Caco-2 (cell line): ENCODE results near the gene JAGN1. TPM values are rescaled to one million over a fixed set of nuclear protein-coding genes. Genes with fewer than 3 reads are reported as not detected.

Source experiments
- BruUV-seq: library from RNA; stranded (reverse); fragments of 400-500 nt; replicated peaks from 2 replicates; lab custom pipeline; 2021; lab: Mats Ljungman, UMichigan
- CTCF ChIA-PET: fragments of 300-600 bp; sonication (Branson Sonifier 250); formaldehyde crosslinking; loops from one replicate; lab custom pipeline; 2022; ENCODE audit warnings: antibody characterized with exemption; lab: Charles Lee
- POLR2A ChIA-PET: fragments of 300-600 bp; sonication (Branson Sonifier 250); formaldehyde crosslinking; loops from one replicate; lab custom pipeline; 2022; ENCODE audit warnings: antibody characterized with exemption; lab: Charles Lee
- DNase-seq, 2 experiments: peaks; one replicate each; pipeline versions ENCODE4 v3.0.0 to v3.0.0-alpha.2; 2020 to 2022
- H3K27me3 ChIP-seq: replicated peaks from 2 replicates; pipeline ENCODE4 v1.6.0; 2011; ENCODE audit warnings: low read length; ENCODE audit not compliant: control insufficient read depth, insufficient read depth
- H3K36me3 ChIP-seq: 2 replicates; pipeline ENCODE4 v1.5.1; 2011; ENCODE audit warnings: low read length; ENCODE audit not compliant: control insufficient read depth, insufficient read depth
- H3K4me1 ChIP-seq: fragments of 250-450 bp; sonication (Bioruptor Pico); 2 replicates; pipeline ENCODE4 v1.5.1; 2020; ENCODE audit warnings: mild to moderate bottlenecking
- H3K4me3 ChIP-seq: 2 replicates; pipeline ENCODE4 v1.5.1; 2011; ENCODE audit warnings: low read depth, mild to moderate bottlenecking, control low read depth, low read length
- H3K9me3 ChIP-seq: fragments of 250-450 bp; sonication (Bioruptor Pico); 2 replicates; pipeline ENCODE4 v1.5.1; 2020; ENCODE audit warnings: mild to moderate bottlenecking, moderate library complexity
- H3K27ac Mint-ChIP-seq: one replicate; pipeline ENCODE4 v1.8.0; 2022; ENCODE audit warnings: mixed read lengths; ENCODE audit not compliant: unreplicated experiment
- H3K27me3 Mint-ChIP-seq: one replicate; pipeline ENCODE4 v1.8.0; 2022; ENCODE audit warnings: mixed read lengths; ENCODE audit not compliant: insufficient read depth, unreplicated experiment
- H3K36me3 Mint-ChIP-seq: one replicate; pipeline ENCODE4 v1.8.0; 2022; ENCODE audit warnings: mild to moderate bottlenecking, mixed read lengths; ENCODE audit not compliant: insufficient read depth, unreplicated experiment
- H3K4me1 Mint-ChIP-seq: one replicate; pipeline ENCODE4 v1.8.0; 2022; ENCODE audit warnings: low read depth, mixed read lengths; ENCODE audit not compliant: unreplicated experiment
- H3K4me3 Mint-ChIP-seq: one replicate; pipeline ENCODE4 v1.8.0; 2022; ENCODE audit warnings: mild to moderate bottlenecking, moderate library complexity, mixed read lengths; ENCODE audit not compliant: unreplicated experiment
- H3K9me3 Mint-ChIP-seq: one replicate; pipeline ENCODE4 v1.8.0; 2022; ENCODE audit warnings: mixed read lengths; ENCODE audit not compliant: unreplicated experiment
- CTCF ChIP-seq, 2 experiments: fragments of 200-600 bp in 1 of 2; IDR thresholded peaks; 1 replicate in 1 of 2; 2 replicates in 1 of 2; pipeline versions ENCODE4 v1.5.1 to v1.8.0; 2011 to 2022; ENCODE audit warnings: antibody characterized with exemption in 1 of 2, control low read depth in 1 of 2, inconsistent platforms in 1 of 2, low read depth in 1 of 2, low read length in 1 of 2, mild to moderate bottlenecking in 1 of 2, moderate library complexity in 1 of 2; ENCODE audit not compliant: insufficient read depth in 1 of 2, severe bottlenecking in 1 of 2, unreplicated experiment in 1 of 2
- intact Hi-C: fragments of 100-400 bp; cut with micrococcal nuclease; formaldehyde crosslinking; loops from one replicate; pipeline ENCODE4 v1.10.0; 2022; ENCODE audit not compliant: unreplicated experiment
- total RNA-seq: library from RNA; stranded (reverse); gene quantifications from 2 replicates; pipeline ENCODE4 v1.2.3, GENCODE V29; 2022

The JAGN1 gene
- total RNA-seq, 1 experiment from 2014 or later: 34.2 TPM

- peak within 1 kb of the TSS; percentile 96 for H3K27ac Mint-ChIP-seq
- Histone ChIP-seq H3K4me3 (peak within 1 kb of the TSS; percentile 92), H3K9me3 (no peaks in the 10 kb centered on the region), H3K27me3 (no peaks in the 10 kb centered on the region), H3K36me3 (peaks cover 1% of the 10 kb centered on the region; the same call in 1 of the 2 replicates), H3K4me1 (peaks cover 6% of the 10 kb centered on the region; the same call in 1 of the 2 replicates)
- H3K9me3 Mint-ChIP-seq: no peaks in the 10 kb centered on the region
- intact Hi-C loops: loop anchor here (1.0 to 5.0 kb wide), 4 partner anchors 31 to 106 kb away; partner anchors contain the start of genes IL17RE, JAGN1 and RPUSD3
- peaks cover 31% of the 10 kb centered on the region for H3K36me3 Mint-ChIP-seq
- H3K4me1 Mint-ChIP-seq: peaks cover 8% of the 10 kb centered on the region
- no peaks in the 10 kb centered on the region for H3K27me3 Mint-ChIP-seq
- TF ChIP-seq CTCF (IDR thresholded peaks at IDR 0.05; ENCODE audit: insufficient read depth in 1 of 2, low read depth in 1 of 2, low read length in 1 of 2, severe bottlenecking in 1 of 2, unreplicated experiment in 1 of 2): no peak
- DNase-seq: peak; percentile 97 to 98
- CTCF ChIA-PET: interaction anchor here (0.8 to 4.4 kb wide), 6 partner anchors 8 to 95 kb away, joined by 3 to 81 read pairs (median 10); partner anchors contain the start of gene IL17RC
- BruUV-seq: no TSS peak
- POLR2A ChIA-PET: interaction anchor here (0.6 to 2.4 kb wide), 10 partner anchors 8 to 141 kb away, joined by 3 to 49 read pairs (median 8); partner anchors contain the start of genes ARPC4, FANCD2, IL17RC and IL17RE
- H3K4me3 Mint-ChIP-seq: peak within 1 kb of the TSS; percentile 88
Observed at GRCh38 chr3:9933561-9934234, 43.3 kb downstream of the JAGN1 start, which contains the start of gene CRELD1. Gene CRELD1 (plus strand): TSS chr3:9933834. CDS start chr3:9934439, 605 bp downstream.

- Mint-ChIP-seq H3K9me3 (no peaks in the 10 kb centered on the region), H3K27me3 (no peaks in the 10 kb centered on the region), H3K36me3 (peaks cover 31% of the 10 kb centered on the region), H3K4me3 (peak overlapping the region; percentile 88), H3K4me1 (peaks cover 8% of the 10 kb centered on the region), H3K27ac (peak overlapping the region; percentile 96)
- H3K36me3 ChIP-seq: peaks cover 1% of the 10 kb centered on the region; the same call in 1 of the 2 replicates
- peaks cover 6% of the 10 kb centered on the region; the same call in 1 of the 2 replicates for H3K4me1 ChIP-seq
- intact Hi-C loops: loop anchor here (5.0 kb wide), 2 partner anchors 92 to 107 kb away; partner anchors contain the start of gene RPUSD3
- BruUV-seq: TSS peak; percentile 54
- no peaks in the 10 kb centered on the region for H3K27me3 ChIP-seq
- ChIA-PET CTCF (interaction anchor here (1.5 to 4.4 kb wide), 3 partner anchors 12 to 18 kb away, joined by 5 to 81 read pairs (median 63); partner anchors contain the start of gene IL17RC), POLR2A (interaction anchor here (1.3 to 2.2 kb wide), 4 partner anchors 8 to 37 kb away, joined by 7 to 49 read pairs (median 14); partner anchors contain the start of gene IL17RE)
- no peak for DNase-seq
- no peaks in the 10 kb centered on the region for H3K9me3 ChIP-seq
- H3K4me3 ChIP-seq: peak overlapping the region; percentile 92
- TF ChIP-seq CTCF (IDR thresholded peaks at IDR 0.05; ENCODE audit: insufficient read depth in 1 of 2, low read depth in 1 of 2, low read length in 1 of 2, severe bottlenecking in 1 of 2, unreplicated experiment in 1 of 2): peak in 1 of 2 experiments; percentile 22
Observed at GRCh38 chr3:9934235-9934621, 43.8 kb downstream of the JAGN1 start.

- Mint-ChIP-seq H3K4me1 (peaks cover 8% of the 10 kb centered on the region), H3K36me3 (peaks cover 31% of the 10 kb centered on the region), H3K4me3 (peak overlapping the region; percentile 88), H3K27ac (no peak overlapping the region), H3K9me3 (no peaks in the 10 kb centered on the region), H3K27me3 (no peaks in the 10 kb centered on the region)
- intact Hi-C loops: loop anchor here (5.0 kb wide), 2 partner anchors 93 to 108 kb away; partner anchors contain the start of gene RPUSD3
- TF ChIP-seq CTCF (IDR thresholded peaks at IDR 0.05; ENCODE audit: insufficient read depth in 1 of 2, low read depth in 1 of 2, low read length in 1 of 2, severe bottlenecking in 1 of 2, unreplicated experiment in 1 of 2): no peak
- no TSS peak for BruUV-seq
- Histone ChIP-seq H3K4me3 (peak overlapping the region; percentile 92; the same call in 1 of the 2 replicates), H3K36me3 (peaks cover 1% of the 10 kb centered on the region; the same call in 1 of the 2 replicates), H3K27me3 (no peaks in the 10 kb centered on the region), H3K9me3 (no peaks in the 10 kb centered on the region), H3K4me1 (peaks cover 6% of the 10 kb centered on the region; the same call in 1 of the 2 replicates)
- POLR2A ChIA-PET: interaction anchor here (0.6 kb wide), 1 partner anchor 203 kb away, joined by 3 read pairs; the partner anchor contains the start of gene BRPF1
- no peak for DNase-seq
- CTCF ChIA-PET: interaction anchor here (1.5 kb wide), 1 partner anchor 11 kb away, joined by 5 read pairs; no protein-coding TSS in a partner anchor
Observed at GRCh38 chr3:9934993-9935392, 44.6 kb downstream of the JAGN1 start.
